ENCODE data around the gene TXNDC15.

TXNDC15 gene

GRCh38 chr5:134917070-134917815 is 43.1 kb downstream of the TXNDC15 start:
- no peak for DNase-seq

- DNase-seq = no peak
These were observed 44.7 kb downstream of the TXNDC15 start for GRCh38 chr5:134918861-134919260.

GRCh38 chr5:134920848-134921575 is 46.8 kb downstream of the TXNDC15 start:
- no peak for DNase-seq

GRCh38 chr5:134932508-134932907 is 58.3 kb downstream of the TXNDC15 start:
- no peak for DNase-seq

- no peak for DNase-seq
These were observed 60.0 kb downstream of the TXNDC15 start for GRCh38 chr5:134934202-134934601.

GRCh38 chr5:134935711-134936602 is 61.8 kb downstream of the TXNDC15 start:
- no peak for DNase-seq

GRCh38 chr5:134937526-134937925 is 63.4 kb downstream of the TXNDC15 start:
- DNase-seq = no peak

- no peak for DNase-seq
These were observed 63.9 kb downstream of the TXNDC15 start for GRCh38 chr5:134938030-134938429.

- no peak for DNase-seq
These were observed 65.3 kb downstream of the TXNDC15 start for GRCh38 chr5:134939500-134939899.

GRCh38 chr5:134943547-134943946 is 69.4 kb downstream of the TXNDC15 start:
- DNase-seq = no peak

- DNase-seq = no peak
These were observed 70.5 kb downstream of the TXNDC15 start for GRCh38 chr5:134944630-134945029.

- peak in 19 of 56 donors; percentile 1 to 59 (median 26) for DNase-seq
These were observed 70.9 kb downstream of the TXNDC15 start for GRCh38 chr5:134945041-134945440.

GRCh38 chr5:134948911-134949310 is 74.7 kb downstream of the TXNDC15 start:
- DNase-seq = peak in 3 of 56 donors; percentile 2 to 14 (median 2)

GRCh38 chr5:134949316-134949715 is 75.1 kb downstream of the TXNDC15 start:
- no peak for DNase-seq

Data from nucleus accumbens (tissue), 56 donors.